DND-41 (cell line): ENCODE measurements around the gene TMPRSS11E.
"Not testable (repeated sequence)": the region's sequence is repeated elsewhere in the genome, so short reads cannot be mapped to it uniquely, and the experiment has no call there.

Experiments
- CTCF ChIP-seq: IDR thresholded peaks from 2 replicates; pipeline ENCODE4 v1.5.1; 2012; ENCODE audit warnings: borderline replicate concordance, low read length, moderate library complexity, mild to moderate bottlenecking; ENCODE audit not compliant: poor library complexity, severe bottlenecking; ENCODE audit errors: extremely low read depth
- EZH2 ChIP-seq: IDR thresholded peaks from 3 replicates; pipeline ENCODE4 v1.6.1; 2012; ENCODE audit warnings: borderline replicate concordance, low read depth, mild to moderate bottlenecking, moderate library complexity, low read length, inconsistent platforms; ENCODE audit not compliant: severe bottlenecking

GRCh38 chr4:68542742-68543141 lies 95.5 kb downstream of the TMPRSS11E start:
- not testable (repeated sequence) for TF ChIP-seq CTCF, EZH2
